Adipocyte (in vitro differentiated cells): Measurements from ENCODE around the gene NPR2.

Source experiments
- DNase-seq: peaks from one replicate; pipeline ENCODE4 v3.0.0-alpha.2; 2015; ENCODE audit warnings: low read depth
- H3K27me3 ChIP-seq: replicated peaks from 2 replicates; pipeline ENCODE4 v1.7.0; 2013; ENCODE audit warnings: mild to moderate bottlenecking, low read length, moderate library complexity; ENCODE audit not compliant: control insufficient read depth, insufficient read depth
- H3K36me3 ChIP-seq: 2 replicates; pipeline ENCODE4 v1.7.0; 2013; ENCODE audit warnings: low read length, mild to moderate bottlenecking, moderate library complexity; ENCODE audit not compliant: control insufficient read depth, insufficient read depth, severe bottlenecking
- H3K4me1 ChIP-seq: 2 replicates; pipeline ENCODE4 v1.7.0; 2013; ENCODE audit warnings: mild to moderate bottlenecking, low read length, moderate library complexity; ENCODE audit not compliant: control insufficient read depth, insufficient read depth
- H3K4me3 ChIP-seq: 2 replicates; pipeline ENCODE4 v1.7.0; 2013; ENCODE audit warnings: mild to moderate bottlenecking, low read length, moderate library complexity
- H3K9ac ChIP-seq: 2 replicates; pipeline ENCODE4 v1.7.0; 2013; ENCODE audit warnings: mild to moderate bottlenecking, low read length, moderate library complexity
- H3K9me3 ChIP-seq: 2 replicates; pipeline ENCODE4 v1.7.0; 2013; ENCODE audit warnings: mild to moderate bottlenecking, low read length, moderate library complexity; ENCODE audit not compliant: control insufficient read depth

Gene NPR2

DNA sequence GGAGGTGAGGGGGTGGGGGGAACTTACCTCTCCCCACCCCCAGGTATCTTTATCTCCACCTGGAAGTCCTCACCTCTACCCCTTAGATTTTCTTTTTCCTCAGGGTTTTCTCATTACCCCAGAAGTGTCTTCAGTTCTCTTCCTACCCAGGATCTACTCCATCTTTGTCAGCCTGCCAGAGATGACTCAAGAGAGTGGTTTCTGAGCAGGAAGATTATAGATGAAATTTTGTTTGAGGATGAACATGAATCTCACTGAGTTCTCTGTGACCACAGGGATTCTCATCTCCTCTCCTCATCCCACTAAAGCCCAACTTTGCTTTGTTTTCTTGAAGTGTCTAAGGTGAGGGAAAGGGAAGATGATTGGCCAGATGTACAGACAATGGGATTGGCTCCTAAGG is 28.7 kb downstream of the NPR2 start:
- H3K4me3 ChIP-seq = no peak overlapping the region
- no peak overlapping the region for H3K9ac ChIP-seq
- peaks cover 6% of the 10 kb centered on the region for H3K4me1 ChIP-seq
- H3K36me3 ChIP-seq = no peaks in the 10 kb centered on the region
- no peaks in the 10 kb centered on the region for H3K9me3 ChIP-seq
- peak; percentile 63 for DNase-seq
- no peaks in the 10 kb centered on the region for H3K27me3 ChIP-seq

DNA sequence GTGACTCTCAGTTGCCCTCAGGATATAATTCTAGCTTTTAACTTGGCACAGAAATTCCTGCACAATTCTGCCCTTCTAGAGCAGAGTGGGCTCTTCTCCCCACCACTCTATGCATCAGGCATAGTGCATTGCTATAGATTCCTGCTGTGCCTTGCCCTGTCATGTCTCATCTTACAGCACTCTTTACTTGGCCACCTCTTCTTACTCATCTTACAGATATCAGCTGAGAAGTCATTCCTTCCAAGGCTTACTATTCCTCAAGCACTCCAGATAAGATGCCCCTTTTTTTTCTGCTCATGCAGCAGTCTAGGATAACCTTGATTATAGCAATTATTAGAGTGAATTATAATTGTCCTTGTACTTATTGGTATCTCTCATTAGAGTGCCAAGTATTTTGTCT is 31.5 kb downstream of the NPR2 start:
- Histone ChIP-seq H3K4me3 (no peak overlapping the region), H3K36me3 (no peaks in the 10 kb centered on the region), H3K27me3 (no peaks in the 10 kb centered on the region), H3K9me3 (no peaks in the 10 kb centered on the region), H3K4me1 (peaks cover 21% of the 10 kb centered on the region), H3K9ac (no peak overlapping the region)
- peak; percentile 7 for DNase-seq

DNA sequence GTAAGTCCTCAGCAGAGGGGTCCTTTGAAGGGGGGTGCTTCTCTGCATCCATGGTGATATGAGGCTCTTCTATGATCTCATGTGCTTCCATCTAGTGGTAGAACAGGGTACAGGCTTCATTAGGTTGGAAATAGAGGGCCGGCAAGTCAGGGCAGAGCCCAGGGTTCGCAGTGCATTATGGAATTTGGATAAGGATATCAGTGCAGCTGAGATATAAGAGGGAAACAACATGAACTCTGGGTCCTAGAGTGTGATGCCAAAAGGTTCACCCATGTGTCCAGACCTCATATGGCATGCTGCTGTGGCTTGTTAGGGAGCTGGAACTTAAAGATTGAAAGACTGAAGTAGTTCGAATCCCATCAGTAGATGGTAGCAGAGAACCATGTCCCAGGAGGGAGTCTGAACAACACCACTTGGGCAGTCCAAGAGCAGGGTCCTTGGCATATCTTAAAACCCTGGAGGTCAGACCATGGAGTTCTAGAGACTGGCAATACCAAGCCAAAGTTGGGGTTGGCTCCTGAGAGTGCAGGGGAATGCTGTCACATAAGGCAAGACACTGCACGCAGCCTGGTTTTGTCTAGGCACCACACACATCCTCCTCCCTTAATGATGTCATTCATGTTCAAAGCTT is 34.8 kb downstream of the NPR2 start:
- Histone ChIP-seq H3K27me3 (no peaks in the 10 kb centered on the region), H3K4me3 (no peak overlapping the region), H3K9me3 (no peaks in the 10 kb centered on the region), H3K9ac (peak overlapping the region; percentile 50), H3K4me1 (peaks cover 35% of the 10 kb centered on the region), H3K36me3 (no peaks in the 10 kb centered on the region)
- peak; percentile 82 for DNase-seq

DNA sequence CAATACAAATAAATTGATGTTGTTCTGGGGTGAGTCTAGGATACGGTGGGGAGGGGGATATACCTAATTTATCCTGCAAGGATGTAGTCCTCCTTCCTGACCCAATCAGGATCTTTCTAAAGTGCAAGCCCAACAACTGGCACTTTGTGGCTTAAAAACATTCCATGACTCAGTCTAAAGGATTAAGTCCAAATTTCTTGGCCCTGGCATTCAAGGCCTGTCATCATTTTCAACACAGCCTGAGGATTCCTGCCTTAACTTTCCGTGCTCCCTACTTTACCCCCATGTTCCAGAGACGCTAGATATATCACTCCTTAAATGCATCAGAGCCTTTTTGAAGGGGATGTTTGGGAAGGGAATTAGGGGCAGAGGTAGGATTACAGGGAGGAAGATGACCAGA is 36.1 kb downstream of the NPR2 start:
- peaks cover 35% of the 10 kb centered on the region for H3K4me1 ChIP-seq
- no peak overlapping the region for H3K4me3 ChIP-seq
- no peaks in the 10 kb centered on the region for H3K9me3 ChIP-seq
- no peaks in the 10 kb centered on the region for H3K27me3 ChIP-seq
- H3K9ac ChIP-seq = peak overlapping the region; percentile 44
- no peaks in the 10 kb centered on the region for H3K36me3 ChIP-seq
- DNase-seq = peak; percentile 89

DNA sequence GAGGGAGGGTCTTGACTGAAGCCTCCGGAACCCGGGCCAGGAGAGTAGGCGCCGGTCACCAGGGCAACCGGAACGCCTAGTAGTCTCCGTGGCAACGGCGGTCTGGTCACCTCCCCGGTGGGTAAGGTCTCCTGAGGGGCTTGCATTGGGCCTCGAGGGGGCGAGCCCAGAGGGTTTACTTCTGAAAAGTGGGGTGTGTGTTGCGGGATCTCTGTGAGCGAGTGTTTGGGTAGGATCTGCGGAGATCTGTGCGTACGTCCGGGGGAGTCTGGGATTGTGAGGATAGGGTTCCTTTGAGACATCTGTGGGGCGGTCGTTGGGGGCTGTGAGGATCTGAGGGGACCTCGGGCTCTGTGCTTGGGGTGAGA is 37.3 kb downstream of the NPR2 start, which contains the start of gene FAM221B:
TSS of gene FAM221B (minus strand) at position 17 of the 368 bp plus-strand sequence. CDS start 2,571 bp downstream, outside the sequence.
- Histone ChIP-seq H3K9me3 (no peaks in the 10 kb centered on the region), H3K36me3 (no peaks in the 10 kb centered on the region), H3K27me3 (no peaks in the 10 kb centered on the region), H3K4me1 (peaks cover 38% of the 10 kb centered on the region), H3K4me3 (peak within 1 kb of the TSS; percentile 90), H3K9ac (peak within 1 kb of the TSS; percentile 92)
- no peak for DNase-seq

DNA sequence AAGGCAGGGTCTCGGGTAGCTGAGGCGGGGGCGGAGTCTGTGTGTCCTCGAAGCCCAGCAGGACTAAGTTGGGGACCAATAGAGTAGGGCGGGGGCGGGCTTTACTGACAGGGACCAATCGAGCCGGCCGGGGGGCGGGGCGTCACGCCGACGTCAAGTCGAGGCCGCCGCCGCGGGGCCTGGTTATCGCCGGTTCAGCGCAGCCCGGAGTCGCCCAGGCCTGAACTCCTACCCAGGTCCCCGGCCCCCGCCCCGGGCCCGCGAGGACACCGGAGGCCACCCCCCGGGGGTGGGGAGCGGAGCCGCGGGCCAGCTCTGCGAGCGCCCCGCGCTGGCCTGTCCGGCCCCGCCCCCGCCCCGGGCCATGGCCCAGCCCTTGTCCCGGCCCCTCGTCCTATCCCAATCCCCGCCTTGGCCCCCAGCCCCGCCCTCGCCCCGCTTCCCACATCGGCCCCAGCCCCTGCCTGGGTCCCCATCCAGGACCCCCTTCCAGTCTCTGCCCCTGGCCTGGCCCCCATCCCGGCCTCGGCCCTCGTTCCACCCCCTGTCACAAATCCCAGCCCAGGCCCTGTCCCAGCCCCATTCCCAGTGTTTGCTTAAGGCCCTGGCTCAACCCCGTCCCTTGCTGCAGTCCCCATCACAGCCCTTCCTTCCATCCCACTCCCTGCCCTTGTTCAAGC is 37.8 kb downstream of the NPR2 start, which contains the start of gene TMEM8B:
TSS of gene TMEM8B (plus strand) at position 145 of the 680 bp plus-strand sequence. CDS start at position 365, 220 bp downstream.
- Histone ChIP-seq H3K4me1 (peaks cover 43% of the 10 kb centered on the region), H3K9ac (peak within 1 kb of the TSS; percentile 92), H3K36me3 (no peaks in the 10 kb centered on the region), H3K9me3 (no peaks in the 10 kb centered on the region), H3K4me3 (peak within 1 kb of the TSS; percentile 90), H3K27me3 (no peaks in the 10 kb centered on the region)
- peak; percentile 99 for DNase-seq

DNA sequence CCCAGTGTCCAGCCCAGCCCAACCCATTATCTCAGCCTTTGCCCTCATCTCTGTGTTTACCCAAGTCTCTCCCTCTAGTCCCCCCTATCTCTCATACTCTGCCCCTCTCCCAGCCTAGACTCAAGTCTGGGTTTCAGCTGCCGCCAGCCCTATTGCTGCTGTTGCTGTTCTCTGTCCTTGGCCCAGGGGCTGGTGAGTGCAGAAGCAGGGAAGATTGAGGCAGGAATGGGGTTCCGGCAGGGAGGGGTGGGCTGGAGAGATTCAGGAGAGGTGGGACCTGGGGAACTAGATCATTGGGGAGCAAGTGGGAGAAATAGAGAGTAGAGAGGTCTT is 38.3 kb downstream of the NPR2 start:
- Histone ChIP-seq H3K27me3 (no peaks in the 10 kb centered on the region), H3K4me3 (peak overlapping the region; percentile 90), H3K36me3 (no peaks in the 10 kb centered on the region), H3K9ac (peak overlapping the region; percentile 80), H3K9me3 (no peaks in the 10 kb centered on the region), H3K4me1 (peaks cover 46% of the 10 kb centered on the region)
- DNase-seq = no peak

DNA sequence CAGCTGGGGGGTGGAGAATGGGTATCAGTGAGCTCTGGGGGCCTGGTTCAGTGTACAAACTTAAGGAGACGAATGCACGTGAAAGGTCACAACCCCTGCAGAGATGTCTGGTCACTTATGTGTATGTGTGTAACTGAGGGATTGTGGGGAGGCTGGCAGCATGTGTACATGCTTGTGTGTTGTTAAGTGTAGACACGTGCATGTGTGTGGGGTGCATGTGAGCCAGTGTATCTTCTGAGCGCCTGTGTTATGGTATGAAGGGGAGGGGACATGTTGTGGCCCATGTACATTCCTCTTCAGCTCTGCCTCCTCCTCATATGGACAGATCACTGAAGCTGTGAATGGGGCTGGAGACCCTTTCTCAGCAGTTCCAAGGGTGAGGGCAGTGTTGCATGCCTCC is 39.6 kb downstream of the NPR2 start:
- Histone ChIP-seq H3K27me3 (no peaks in the 10 kb centered on the region), H3K4me3 (no peak overlapping the region), H3K9me3 (no peaks in the 10 kb centered on the region), H3K4me1 (peaks cover 50% of the 10 kb centered on the region), H3K9ac (no peak overlapping the region), H3K36me3 (no peaks in the 10 kb centered on the region)
- no peak for DNase-seq

DNA sequence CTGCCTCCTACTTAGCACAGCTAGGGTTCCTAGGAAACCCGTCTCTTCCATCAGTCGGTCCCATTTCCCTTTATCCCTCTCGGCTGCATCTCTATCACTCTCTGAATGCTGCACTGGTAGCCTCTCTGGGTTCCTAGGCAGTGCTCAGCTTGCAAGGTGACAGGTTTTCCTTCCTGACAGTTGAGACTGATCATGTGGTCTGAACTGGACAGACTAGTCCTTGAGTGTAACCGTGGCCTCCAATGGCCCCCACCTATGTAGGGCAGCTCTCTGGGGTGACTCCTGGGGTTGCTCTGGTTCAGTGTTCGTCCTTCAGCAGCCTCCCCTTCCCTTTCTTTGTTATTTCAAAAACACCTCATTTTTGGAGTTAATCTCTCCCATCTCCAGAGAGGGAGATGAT is 41.4 kb downstream of the NPR2 start:
- H3K9ac ChIP-seq = no peak overlapping the region
- DNase-seq = no peak
- no peaks in the 10 kb centered on the region for H3K27me3 ChIP-seq
- H3K9me3 ChIP-seq = no peaks in the 10 kb centered on the region
- peaks cover 39% of the 10 kb centered on the region for H3K4me1 ChIP-seq
- H3K4me3 ChIP-seq = no peak overlapping the region
- no peaks in the 10 kb centered on the region for H3K36me3 ChIP-seq

DNA sequence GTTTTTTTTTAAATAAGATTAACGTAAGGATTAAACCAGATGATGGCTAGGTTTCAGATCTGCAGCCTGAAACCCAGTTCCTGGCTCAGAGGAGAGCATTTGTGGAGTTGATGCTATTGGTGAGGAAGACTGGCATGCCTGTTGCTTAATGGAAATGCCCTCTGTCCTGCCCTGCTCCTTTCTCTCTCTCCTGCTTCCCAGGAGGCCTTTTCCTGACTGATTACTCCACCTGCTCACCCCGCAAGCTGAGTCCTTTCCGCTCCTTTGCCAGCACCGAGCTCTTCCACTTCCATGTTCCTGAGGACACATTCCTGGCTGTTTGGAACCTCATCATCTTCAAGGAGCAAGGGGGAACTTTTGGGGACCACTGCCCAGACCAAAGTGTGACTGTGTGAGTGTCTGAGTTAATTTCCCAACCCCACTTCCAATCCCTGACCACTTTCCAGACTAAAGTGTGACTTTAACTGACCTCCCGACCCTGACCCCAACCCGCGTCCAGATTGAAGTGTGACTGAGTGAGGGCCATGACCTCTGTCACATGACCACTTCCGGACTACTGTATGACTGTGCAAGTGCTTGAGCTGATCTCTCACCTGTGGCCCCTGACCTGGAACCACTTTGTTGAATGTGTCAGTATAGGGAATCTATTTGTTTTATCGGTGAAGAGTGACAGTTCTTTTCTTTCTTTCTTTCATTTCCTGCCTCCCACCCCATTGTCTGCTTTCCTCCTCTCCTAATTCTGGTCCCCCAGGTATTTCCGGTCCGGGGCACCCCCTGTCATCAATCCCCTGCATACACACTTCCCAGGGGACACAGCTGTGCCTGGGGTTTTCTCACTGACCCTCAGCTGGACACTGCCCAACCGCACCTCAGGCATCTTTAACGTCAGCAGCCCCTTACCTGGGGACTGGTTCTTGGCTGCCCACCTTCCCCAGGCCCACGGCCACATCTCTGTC is 43.1 kb downstream of the NPR2 start:
- Histone ChIP-seq H3K4me1 (peaks cover 30% of the 10 kb centered on the region), H3K4me3 (no peak overlapping the region), H3K9ac (no peak overlapping the region), H3K36me3 (no peaks in the 10 kb centered on the region), H3K27me3 (no peaks in the 10 kb centered on the region), H3K9me3 (no peaks in the 10 kb centered on the region)
- DNase-seq = no peak

DNA sequence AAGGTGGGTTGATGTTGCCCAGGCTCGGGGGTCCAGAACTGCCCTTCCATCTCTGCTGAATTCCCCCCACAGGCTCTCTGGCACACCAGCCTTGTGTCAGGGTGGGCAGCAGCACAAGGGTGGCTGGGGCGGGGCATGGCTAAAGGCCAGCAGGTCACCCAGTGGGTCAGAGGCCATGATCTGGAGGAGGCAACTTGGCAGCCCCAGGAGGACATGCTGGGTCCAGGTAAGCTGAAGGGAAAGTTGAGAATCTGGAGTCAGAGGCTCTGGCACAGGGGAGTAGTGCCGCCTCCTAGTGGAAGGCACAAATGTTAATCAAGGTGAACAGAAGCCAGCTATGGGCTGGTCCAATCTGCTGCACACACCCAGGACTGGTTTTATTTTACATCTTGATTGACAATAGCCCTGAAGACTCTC is 43.8 kb downstream of the NPR2 start:
- H3K4me1 ChIP-seq = peaks cover 24% of the 10 kb centered on the region
- H3K9me3 ChIP-seq = no peaks in the 10 kb centered on the region
- H3K9ac ChIP-seq = no peak overlapping the region
- H3K27me3 ChIP-seq = no peaks in the 10 kb centered on the region
- H3K36me3 ChIP-seq = no peaks in the 10 kb centered on the region
- H3K4me3 ChIP-seq = no peak overlapping the region
- no peak for DNase-seq
